Peyer's patch (tissue), 4 donors: ENCODE results near the gene GALNT6.

ENCODE experiments used
- POLR2A ChIP-seq, 2 donors: fragments of 450-650 bp; IDR thresholded peaks; one replicate each; pipeline ENCODE4 v1.5.1; 2017; ENCODE audit warnings: antibody characterized with exemption in 2 of 2, mild to moderate bottlenecking in 2 of 2, moderate library complexity in 2 of 2
- TF ChIP-seq, protein P1 (sequence below), 6 experiments: fragments of 450-650 bp in 4 of 6; fragments of 200-600 bp in 2 of 6; sonication (generic) in 1 of 6; IDR thresholded peaks; one replicate each; pipeline ENCODE4 v1.5.1; 2017 to 2019; ENCODE audit warnings: antibody characterized with exemption in 6 of 6, mild to moderate bottlenecking in 3 of 6, moderate library complexity in 1 of 6

DNA sequence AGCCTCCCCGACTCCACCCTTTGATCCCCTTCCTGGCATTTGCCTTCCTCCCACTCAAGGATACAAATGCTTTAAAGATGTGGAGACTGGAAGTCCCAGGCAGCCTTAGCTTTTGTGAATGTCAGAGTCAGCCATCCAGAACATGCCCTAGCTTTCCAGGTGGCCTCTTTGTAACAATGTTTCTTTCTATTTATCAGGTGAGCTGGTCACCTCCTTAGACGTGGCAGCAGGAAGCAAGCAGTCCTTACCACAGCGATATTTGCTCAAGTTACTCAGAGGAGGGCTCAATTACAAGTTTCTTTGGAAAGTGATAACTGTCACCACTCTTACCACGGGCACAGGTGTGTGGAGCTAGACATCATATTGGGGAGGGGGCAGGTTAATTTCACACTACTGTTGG, 4.9 kb downstream of the GALNT6 start:
- no peak for TF ChIP-seq POLR2A (IDR thresholded peaks at IDR 0.05)
- TF ChIP-seq, protein P1, sequence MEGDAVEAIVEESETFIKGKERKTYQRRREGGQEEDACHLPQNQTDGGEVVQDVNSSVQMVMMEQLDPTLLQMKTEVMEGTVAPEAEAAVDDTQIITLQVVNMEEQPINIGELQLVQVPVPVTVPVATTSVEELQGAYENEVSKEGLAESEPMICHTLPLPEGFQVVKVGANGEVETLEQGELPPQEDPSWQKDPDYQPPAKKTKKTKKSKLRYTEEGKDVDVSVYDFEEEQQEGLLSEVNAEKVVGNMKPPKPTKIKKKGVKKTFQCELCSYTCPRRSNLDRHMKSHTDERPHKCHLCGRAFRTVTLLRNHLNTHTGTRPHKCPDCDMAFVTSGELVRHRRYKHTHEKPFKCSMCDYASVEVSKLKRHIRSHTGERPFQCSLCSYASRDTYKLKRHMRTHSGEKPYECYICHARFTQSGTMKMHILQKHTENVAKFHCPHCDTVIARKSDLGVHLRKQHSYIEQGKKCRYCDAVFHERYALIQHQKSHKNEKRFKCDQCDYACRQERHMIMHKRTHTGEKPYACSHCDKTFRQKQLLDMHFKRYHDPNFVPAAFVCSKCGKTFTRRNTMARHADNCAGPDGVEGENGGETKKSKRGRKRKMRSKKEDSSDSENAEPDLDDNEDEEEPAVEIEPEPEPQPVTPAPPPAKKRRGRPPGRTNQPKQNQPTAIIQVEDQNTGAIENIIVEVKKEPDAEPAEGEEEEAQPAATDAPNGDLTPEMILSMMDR (IDR thresholded peaks at IDR 0.05): no peak
